HepG2 (cell line): ENCODE measurements around the gene KIF6. TPM values are rescaled to one million over a fixed set of nuclear protein-coding genes. Genes with fewer than 3 reads are reported as not detected.

Experiments used
- ATAC-seq: fragments of 200-7000 bp; cut with Tn5 transposase; 3 replicates; pipeline ENCODE4 v1.9.1; 2020; ENCODE audit warnings: mild to moderate bottlenecking, moderate library complexity
- BruUV-seq: library from RNA; stranded (reverse); fragments of 400-500 nt; replicated peaks from 2 replicates; lab custom pipeline; 2021; lab: Mats Ljungman, UMichigan
- CTCF ChIA-PET: fragments of 300-600 bp; formaldehyde crosslinking; extraction: SDS; loops from one replicate; lab custom pipeline; 2021; ENCODE audit warnings: low total read pairs, inconsistent platforms, low intra/inter-chr PET ratio; lab: Yijun Ruan, JAX
- POLR2A ChIA-PET: fragments of 350-600 bp; sonication (Branson Sonifier 250); formaldehyde crosslinking; loops from one replicate; lab custom pipeline; 2020; ENCODE audit warnings: antibody characterized with exemption, inconsistent platforms; lab: Yijun Ruan, JAX
- DNase-seq: peaks from one replicate; pipeline ENCODE4 v3.0.0-alpha.2; 2015; ENCODE audit warnings: low spot score
- FAIRE-seq: peaks from 3 replicates; lab custom pipeline; 2011; peaks lifted over from hg19 to GRCh38; lab: Jason Lieb, UNC
- H2AFZ ChIP-seq: one replicate; pipeline ENCODE4 v1.6.1; 2011; ENCODE audit warnings: low read length, inconsistent platforms
- H3K27ac ChIP-seq: fragments of 300-600 bp; 3 replicates; pipeline ENCODE4 v1.8.0; 2011; ENCODE audit warnings: mixed run types, mild to moderate bottlenecking, mixed read lengths, low read length, inconsistent platforms; ENCODE audit not compliant: insufficient read depth; ENCODE audit errors: extremely low read length
- H3K27me3 ChIP-seq, 2 experiments: fragments of 200-600 bp in 1 of 2; 2 replicates in 1 of 2; 3 replicates in 1 of 2; pipeline versions ENCODE4 v1.6.0 to v1.8.0; 2011; ENCODE audit warnings: low read length in 2 of 2, mild to moderate bottlenecking in 2 of 2, moderate library complexity in 2 of 2, inconsistent platforms in 1 of 2; ENCODE audit not compliant: insufficient read depth in 2 of 2, control insufficient read depth in 1 of 2
- H3K36me3 ChIP-seq, 2 experiments: fragments of 200-600 bp in 1 of 2; replicated peaks in 1 of 2; 2 replicates in 1 of 2; 3 replicates in 1 of 2; pipeline versions ENCODE4 v1.5.1 to v1.8.0; 2011; ENCODE audit warnings: low read length in 2 of 2, inconsistent platforms in 1 of 2; ENCODE audit not compliant: insufficient read depth in 2 of 2, control insufficient read depth in 1 of 2
- H3K4me1 ChIP-seq: 2 replicates; pipeline ENCODE4 v1.5.1; 2012; ENCODE audit warnings: low read length, inconsistent platforms; ENCODE audit not compliant: insufficient read depth
- H3K4me2 ChIP-seq: 2 replicates; pipeline ENCODE4 v1.6.0; 2011; ENCODE audit warnings: low read depth, low read length, inconsistent platforms
- H3K4me3 ChIP-seq, 3 experiments: fragments of 200-600 bp in 1 of 3; sonication (generic), shearing (Covaris generic) in 1 of 3; replicated peaks in 1 of 3; 2 replicates each; pipeline ENCODE4 v1.5.1; 2011 to 2016; ENCODE audit warnings: low read length in 3 of 3, inconsistent platforms in 2 of 3, low read depth in 2 of 3, mild to moderate bottlenecking in 2 of 3, control low read depth in 1 of 3, mixed read lengths in 1 of 3; ENCODE audit not compliant: insufficient read depth in 1 of 3
- H3K79me2 ChIP-seq: one replicate; pipeline ENCODE4 v1.6.1; 2011; ENCODE audit warnings: low read length, inconsistent platforms; ENCODE audit not compliant: insufficient read depth
- H3K9ac ChIP-seq: 2 replicates; pipeline ENCODE4 v1.6.0; 2011; ENCODE audit warnings: mild to moderate bottlenecking, low read depth, low read length, inconsistent platforms; ENCODE audit not compliant: insufficient read depth
- H3K9me3 ChIP-seq: 2 replicates; pipeline ENCODE4 v1.5.1; 2012; ENCODE audit warnings: mild to moderate bottlenecking, low read length
- H4K20me1 ChIP-seq: 2 replicates; pipeline ENCODE4 v1.6.0; 2011; ENCODE audit warnings: inconsistent platforms, mild to moderate bottlenecking, low read length, moderate library complexity; ENCODE audit not compliant: insufficient read depth
- AFF4 ChIP-seq: sonication (generic); formaldehyde crosslinking; IDR thresholded peaks from 2 replicates; pipeline ENCODE4 v1.4.0; 2020; ENCODE audit warnings: missing genetic modification reagents
- CERS6 ChIP-seq: sonication (generic); formaldehyde crosslinking; IDR thresholded peaks from 2 replicates; pipeline ENCODE4 v1.5.0; 2020; ENCODE audit warnings: missing genetic modification reagents
- EP300 ChIP-seq, 3 experiments: sonication (generic) in 1 of 3; formaldehyde crosslinking in 1 of 3; IDR thresholded peaks; 2 replicates each; pipeline versions ENCODE4 v1.5.1 to v1.6.1; 2011 to 2020; ENCODE audit warnings: low read depth in 2 of 3, low read length in 2 of 3, borderline replicate concordance in 1 of 3, improper control_type of control experiment in 1 of 3, mild to moderate bottlenecking in 1 of 3, missing genetic modification reagents in 1 of 3, moderate library complexity in 1 of 3
- HOXA5 ChIP-seq: sonication (generic); formaldehyde crosslinking; IDR thresholded peaks from 2 replicates; pipeline ENCODE4 v1.4.0; 2020; ENCODE audit warnings: missing genetic modification reagents
- IKZF1 ChIP-seq: fragments of 450-650 bp; IDR thresholded peaks from 2 replicates; pipeline ENCODE4 v1.7.1; 2016
- IKZF4 ChIP-seq: sonication (generic); formaldehyde crosslinking; IDR thresholded peaks from 2 replicates; pipeline ENCODE4 v1.5.1; 2020; ENCODE audit warnings: borderline replicate concordance, mild to moderate bottlenecking, low read depth, missing genetic modification reagents; ENCODE audit errors: not compliant biosample characterization
- JUND ChIP-seq: sonication (generic); formaldehyde crosslinking; IDR thresholded peaks from 2 replicates; pipeline ENCODE4 v1.8.0; 2022; ENCODE audit warnings: mild to moderate bottlenecking, missing genetic modification reagents
- POLR2AphosphoS5 ChIP-seq: IDR thresholded peaks from 2 replicates; pipeline ENCODE4 v1.6.1; 2012; ENCODE audit warnings: low read depth, low read length
- POLR2G ChIP-seq: fragments of 200-400 bp; formaldehyde crosslinking; IDR thresholded peaks from 2 replicates; pipeline ENCODE4 v1.6.1; 2018; ENCODE audit warnings: mild to moderate bottlenecking, low read depth, low read length, moderate library complexity
- RBFOX2 ChIP-seq: fragments of 200-400 bp; formaldehyde crosslinking; IDR thresholded peaks from 2 replicates; pipeline ENCODE4 v1.6.1; 2017; ENCODE audit warnings: low read depth, mild to moderate bottlenecking, low read length
- UBTF ChIP-seq: sonication (generic); formaldehyde crosslinking; IDR thresholded peaks from 2 replicates; pipeline ENCODE4 v1.4.0; 2020; ENCODE audit warnings: mild to moderate bottlenecking, missing genetic modification reagents
- ZFP91 ChIP-seq: sonication (generic); formaldehyde crosslinking; IDR thresholded peaks from 2 replicates; pipeline ENCODE4 v1.9.0; 2022; ENCODE audit warnings: missing genetic modification reagents, mild to moderate bottlenecking, borderline replicate concordance
- ZNF329 ChIP-seq: sonication (generic); formaldehyde crosslinking; IDR thresholded peaks from 2 replicates; pipeline ENCODE4 v1.9.0; 2021; ENCODE audit warnings: low read depth, mild to moderate bottlenecking, missing genetic modification reagents
- ZNF460 ChIP-seq: sonication (generic); formaldehyde crosslinking; IDR thresholded peaks from 2 replicates; pipeline ENCODE4 v1.5.1; 2020; ENCODE audit warnings: missing genetic modification reagents, mild to moderate bottlenecking, borderline replicate concordance
- ZNF615 ChIP-seq: sonication (generic); formaldehyde crosslinking; IDR thresholded peaks from 2 replicates; pipeline ENCODE4 v1.5.0; 2020; ENCODE audit warnings: mild to moderate bottlenecking, missing genetic modification reagents, borderline replicate concordance
- ZNF629 ChIP-seq: sonication (generic); formaldehyde crosslinking; conservative IDR thresholded peaks from 2 replicates; pipeline ENCODE4 v1.5.0; 2020; ENCODE audit warnings: missing genetic modification reagents
- ZNF660 ChIP-seq: sonication (generic); formaldehyde crosslinking; IDR thresholded peaks from 2 replicates; pipeline ENCODE4 v1.5.1; 2020; ENCODE audit warnings: mild to moderate bottlenecking, low read depth, missing genetic modification reagents, borderline replicate concordance
- in situ Hi-C: cut with HindIII; loops from 2 replicates; pipeline ENCODE4 v1.10.0; 2017; ENCODE audit warnings: low pct_unique_long_range_greater_than_20kb; ENCODE audit not compliant: extremely low pct_ligation_motif_present
- intact Hi-C: fragments of 100-400 bp; cut with micrococcal nuclease; formaldehyde crosslinking; loops from one replicate; pipeline ENCODE4 v1.10.0; 2022; ENCODE audit not compliant: unreplicated experiment
- polyA plus RNA-seq, 8 experiments: library from polyadenylated mRNA; depleted of rRNA in 3 of 8; stranded (reverse) in 7 of 8; unstranded in 1 of 8; fragments of >200 nt; fragmentation: Illumina TruSeq in 4 of 8; extraction: Trizol in 4 of 8; gene quantifications; 2 replicates each; pipeline versions ENCODE4 v1.2.1 to v1.2.3, GENCODE V29; 2011 to 2016; ENCODE audit warnings: low read depth in 4 of 8, missing spikeins in 1 of 8, mixed read lengths in 1 of 8; ENCODE audit not compliant: insufficient read depth in 1 of 8
- total RNA-seq, 5 experiments: library from RNA; depleted of rRNA; stranded (reverse); fragments of >200 nt; fragmentation: Illumina TruSeq; extraction: Trizol; gene quantifications; 2 replicates each; pipeline ENCODE4 v1.2.3, GENCODE V29; 2016; ENCODE audit warnings: low read depth in 1 of 5

The KIF6 gene
- total and polyA plus RNA-seq, 2 of the 13 experiments (the other 11 are each of a cell fraction or from before 2014, with no cell fraction given), result 0.04 to 0.27 TPM

GRCh38 chr6:39617026-39617425, 108.2 kb downstream of the KIF6 start:
- Histone ChIP-seq H3K27me3 (no peaks in the 10 kb centered on the region), H3K36me3 (no peaks in the 10 kb centered on the region), H4K20me1 (no peaks in the 10 kb centered on the region), H3K9me3 (no peaks in the 10 kb centered on the region), H2AFZ (no peak overlapping the region), H3K4me3 (no peak overlapping the region), H3K79me2 (no peaks in the 10 kb centered on the region), H3K27ac (no peak overlapping the region), H3K4me1 (no peaks in the 10 kb centered on the region), H3K9ac (no peak overlapping the region), H3K4me2 (no peak overlapping the region)
- POLR2A ChIA-PET, result no interaction called here
- BruUV-seq, result no TSS peak
- no peak for DNase-seq
- FAIRE-seq, result no peak
- intact Hi-C loops, result no loop called here
- no peak for ATAC-seq
- CTCF ChIA-PET, result no interaction called here
- in situ Hi-C loops, result no loop called here
- no peak for TF ChIP-seq ZNF460 (CRISPR knock-in tag)
- TF ChIP-seq ZNF329 (CRISPR knock-in tag), result no peak
- no peak for TF ChIP-seq ZFP91
- TF ChIP-seq UBTF (CRISPR knock-in tag), result no peak
- TF ChIP-seq CERS6, result no peak
- no peak for TF ChIP-seq IKZF1
- no peak for TF ChIP-seq HOXA5 (CRISPR knock-in tag)
- TF ChIP-seq JUND (CRISPR knock-in tag), result no peak
- TF ChIP-seq ZNF615, result no peak
- no peak for TF ChIP-seq POLR2G
- no peak for TF ChIP-seq ZNF629 (CRISPR knock-in tag)
- no peak for TF ChIP-seq POLR2AphosphoS5
- no peak for TF ChIP-seq IKZF4 (CRISPR knock-in tag)
- no peak for TF ChIP-seq RBFOX2
- TF ChIP-seq AFF4 (CRISPR knock-in tag), result no peak
- no peak for TF ChIP-seq EP300 (IDR thresholded peaks at IDR 0.05; ENCODE audit: low read depth in 2 of 2, low read length in 2 of 2)
- TF ChIP-seq EP300 (CRISPR knock-in tag; IDR thresholded peaks at IDR 0.05; ENCODE audit: borderline replicate concordance), result no peak
- no peak for TF ChIP-seq ZNF660 (CRISPR knock-in tag)
